ENCODE data around the gene PAXIP1. TPM values are rescaled to one million over a fixed set of nuclear protein-coding genes. Genes with fewer than 3 reads are reported as not detected.
"Not testable (repeated sequence)": the region's sequence is repeated elsewhere in the genome, so short reads cannot be mapped to it uniquely, and the experiment has no call there.

PAXIP1 gene
- total RNA-seq, 1 experiment from 2014 or later, result 4.7 TPM

DNA sequence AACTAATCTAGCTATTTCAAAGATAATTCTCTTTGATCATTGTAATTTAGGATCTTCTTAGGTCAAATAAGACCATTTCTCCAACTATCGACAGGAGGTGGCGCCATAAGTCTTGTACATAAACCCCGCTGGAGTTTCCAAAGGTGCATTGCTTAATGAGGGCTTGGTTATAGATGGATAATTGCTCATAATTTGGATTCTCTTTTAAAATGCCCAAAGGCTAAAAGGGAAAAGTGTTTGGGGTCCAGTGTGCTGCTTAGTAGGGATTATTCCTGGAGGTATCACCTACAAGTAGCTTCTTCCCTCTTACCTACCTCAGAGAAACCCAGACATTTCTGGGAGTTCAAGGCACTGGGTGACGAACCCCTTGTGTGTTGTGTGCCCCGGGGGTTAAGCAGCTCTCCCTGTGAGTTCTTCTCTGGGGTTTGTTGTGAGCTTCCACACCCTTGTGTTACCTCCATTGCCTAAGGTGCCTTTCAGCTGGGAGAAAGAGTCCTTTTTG lies 75.2 kb downstream of the PAXIP1 start:
- H3K9me3 ChIP-seq, result no peaks in the 10 kb centered on the region
- DNase-seq, result peak; percentile 37
- H3K27me3 ChIP-seq, result no peaks in the 10 kb centered on the region
- H3K4me3 ChIP-seq, result peak overlapping the region; percentile 69
- H3K36me3 ChIP-seq, result no peaks in the 10 kb centered on the region

DNA sequence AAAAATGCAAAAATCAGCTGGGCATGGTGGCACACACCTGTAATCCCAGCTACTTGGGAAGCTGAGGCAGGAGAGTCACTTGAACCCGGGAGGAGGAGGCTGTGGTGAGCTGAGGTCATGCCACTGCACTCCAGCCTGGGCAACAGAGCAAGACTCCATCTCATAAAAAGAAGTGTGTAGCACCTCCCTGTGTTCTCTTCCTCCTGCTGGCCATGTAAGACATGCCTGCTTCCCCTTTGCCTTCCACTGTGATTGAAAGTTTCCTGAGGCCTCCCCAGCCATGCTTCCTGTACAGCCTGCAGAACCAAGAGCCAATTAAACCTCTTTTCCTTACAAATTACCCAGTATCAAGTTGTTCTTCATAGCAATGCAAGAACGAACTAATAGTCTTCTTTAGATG lies 80.5 kb downstream of the PAXIP1 start:
- H3K27me3 ChIP-seq, H3K4me3 ChIP-seq, DNase-seq, H3K36me3 ChIP-seq, H3K9me3 ChIP-seq: not testable (repeated sequence)

- Histone ChIP-seq H3K36me3 (no peaks in the 10 kb centered on the region), H3K27me3 (no peaks in the 10 kb centered on the region), H3K4me3 (no peak overlapping the region), H3K9me3 (no peaks in the 10 kb centered on the region)
- no peak for DNase-seq
Observed at GRCh38 chr7:154919344-154920225, 83.3 kb downstream of the PAXIP1 start.

DNA sequence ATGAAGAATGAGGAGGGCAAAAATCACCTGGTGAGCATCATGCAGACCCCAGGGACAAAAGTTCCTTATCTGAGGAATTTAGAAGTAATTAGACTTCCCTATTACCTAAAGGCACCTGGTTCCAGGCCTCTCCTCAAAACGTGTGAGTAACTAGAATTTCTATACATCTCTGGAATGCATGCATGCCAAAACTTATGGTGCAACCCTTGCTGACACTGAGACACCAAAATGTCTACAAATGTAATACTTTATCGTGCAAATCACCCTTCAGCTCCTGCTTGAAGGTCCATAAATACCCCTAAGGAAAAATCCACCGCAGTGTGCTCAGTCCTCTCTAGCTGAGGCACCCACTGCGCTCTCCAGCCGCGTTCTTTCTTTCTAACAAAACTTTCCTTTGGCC lies 84.2 kb downstream of the PAXIP1 start:
- Histone ChIP-seq H3K36me3 (no peaks in the 10 kb centered on the region), H3K4me3 (no peak overlapping the region), H3K27me3 (no peaks in the 10 kb centered on the region), H3K9me3 (no peaks in the 10 kb centered on the region)
- DNase-seq, result no peak

- Histone ChIP-seq H3K9me3 (no peaks in the 10 kb centered on the region), H3K27me3 (no peaks in the 10 kb centered on the region), H3K4me3 (no peak overlapping the region), H3K36me3 (no peaks in the 10 kb centered on the region)
- DNase-seq, result no peak
Observed at GRCh38 chr7:154918266-154918665, 84.7 kb downstream of the PAXIP1 start.

DNA sequence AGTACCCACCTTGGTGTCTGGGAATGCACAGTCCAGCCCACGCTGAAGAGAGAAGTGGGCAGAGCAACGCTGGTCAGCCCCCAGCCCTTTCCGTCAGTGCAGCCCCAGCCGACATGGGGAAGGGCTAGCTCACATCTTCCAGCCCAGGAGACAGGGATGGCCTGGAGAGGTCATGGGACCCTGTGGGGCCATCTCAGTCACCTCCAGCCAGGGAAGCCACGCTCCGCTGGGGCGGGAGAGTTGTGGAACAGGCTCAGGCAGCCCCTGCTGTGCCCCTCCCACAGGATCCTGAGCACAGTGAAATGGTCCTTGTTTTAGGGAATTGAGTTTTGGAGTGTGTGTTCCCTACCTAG lies 85.1 kb downstream of the PAXIP1 start:
- H3K4me3 ChIP-seq, result no peak overlapping the region
- H3K36me3 ChIP-seq, result no peaks in the 10 kb centered on the region
- no peaks in the 10 kb centered on the region for H3K9me3 ChIP-seq
- H3K27me3 ChIP-seq, result no peaks in the 10 kb centered on the region
- no peak for DNase-seq

- H3K27me3 ChIP-seq, result no peaks in the 10 kb centered on the region
- no peak overlapping the region for H3K4me3 ChIP-seq
- H3K9me3 ChIP-seq, result no peaks in the 10 kb centered on the region
- no peaks in the 10 kb centered on the region for H3K36me3 ChIP-seq
- DNase-seq, result no peak
Observed at GRCh38 chr7:154916856-154917807, 85.8 kb downstream of the PAXIP1 start.

GRCh38 chr7:154916381-154916780 lies 86.5 kb downstream of the PAXIP1 start:
- Histone ChIP-seq H3K27me3 (no peaks in the 10 kb centered on the region), H3K36me3 (no peaks in the 10 kb centered on the region), H3K9me3 (no peaks in the 10 kb centered on the region), H3K4me3 (no peak overlapping the region)
- DNase-seq, result no peak

GRCh38 chr7:154915600-154915999 lies 87.3 kb downstream of the PAXIP1 start:
- no peaks in the 10 kb centered on the region for H3K36me3 ChIP-seq
- no peak for DNase-seq
- H3K9me3 ChIP-seq, result no peaks in the 10 kb centered on the region
- no peaks in the 10 kb centered on the region for H3K27me3 ChIP-seq
- no peak overlapping the region for H3K4me3 ChIP-seq

DNA sequence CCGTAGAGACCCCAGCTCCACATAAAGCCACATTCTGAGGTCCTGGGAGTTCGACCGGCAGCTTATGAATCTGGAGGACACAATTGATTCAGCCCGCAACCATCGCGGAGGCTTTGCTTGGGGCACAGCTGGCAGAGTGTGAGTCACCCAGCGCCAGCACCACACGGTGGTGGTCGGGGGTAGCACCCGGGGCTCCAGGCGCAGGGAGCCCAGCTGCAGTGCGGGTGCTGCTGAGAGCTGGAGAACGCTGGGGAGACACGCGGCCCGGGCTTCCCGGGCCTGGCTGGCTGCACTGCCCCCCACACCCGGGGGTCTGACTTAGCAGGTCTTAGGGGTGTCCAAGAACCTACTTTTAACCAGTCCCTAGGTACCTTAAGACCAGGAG lies 87.9 kb downstream of the PAXIP1 start:
- no peaks in the 10 kb centered on the region for H3K9me3 ChIP-seq
- no peaks in the 10 kb centered on the region for H3K27me3 ChIP-seq
- H3K4me3 ChIP-seq, result no peak overlapping the region
- no peak for DNase-seq
- H3K36me3 ChIP-seq, result no peaks in the 10 kb centered on the region

DNA sequence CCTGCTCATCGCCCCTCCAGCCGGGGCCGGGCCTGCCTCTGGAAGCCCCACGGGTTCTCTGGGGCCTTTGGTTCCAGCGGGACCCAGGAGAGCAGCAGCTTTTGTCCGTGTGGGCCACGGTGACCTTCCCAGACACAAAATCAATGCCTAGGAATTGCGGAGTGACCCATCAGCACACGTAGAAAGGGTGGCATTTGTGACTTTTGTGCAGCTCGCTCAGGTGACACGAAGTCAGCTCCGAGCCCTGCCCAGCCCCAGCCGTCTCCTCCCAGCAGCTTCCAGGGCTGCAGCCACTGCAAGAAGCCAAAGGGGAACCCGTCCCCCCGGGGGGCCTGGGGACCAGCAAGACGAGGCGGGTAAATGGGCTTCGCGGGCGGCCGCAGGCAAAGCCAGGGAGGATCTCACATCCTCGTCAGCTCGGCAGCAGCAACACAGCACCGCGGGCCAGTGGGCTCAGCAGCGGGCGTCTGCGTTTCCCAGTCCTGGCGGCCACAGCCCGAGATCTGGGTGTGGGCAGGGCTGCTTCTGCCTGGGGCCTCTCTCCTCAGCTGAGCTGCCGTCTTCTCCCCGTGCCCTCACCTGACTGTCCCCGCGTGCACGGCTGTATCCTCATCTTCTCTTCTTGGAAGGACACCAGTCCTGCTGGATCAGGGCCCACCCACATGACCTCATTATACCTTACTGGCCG lies 88.5 kb downstream of the PAXIP1 start:
- H3K27me3 ChIP-seq, result no peaks in the 10 kb centered on the region
- no peak for DNase-seq
- no peak overlapping the region for H3K4me3 ChIP-seq
- no peaks in the 10 kb centered on the region for H3K36me3 ChIP-seq
- no peaks in the 10 kb centered on the region for H3K9me3 ChIP-seq

GRCh38 chr7:154913638-154914307 lies 89.2 kb downstream of the PAXIP1 start:
- H3K27me3 ChIP-seq, result no peaks in the 10 kb centered on the region
- H3K36me3 ChIP-seq, result no peaks in the 10 kb centered on the region
- peak; percentile 59 for DNase-seq
- no peak overlapping the region for H3K4me3 ChIP-seq
- H3K9me3 ChIP-seq, result no peaks in the 10 kb centered on the region

DNA sequence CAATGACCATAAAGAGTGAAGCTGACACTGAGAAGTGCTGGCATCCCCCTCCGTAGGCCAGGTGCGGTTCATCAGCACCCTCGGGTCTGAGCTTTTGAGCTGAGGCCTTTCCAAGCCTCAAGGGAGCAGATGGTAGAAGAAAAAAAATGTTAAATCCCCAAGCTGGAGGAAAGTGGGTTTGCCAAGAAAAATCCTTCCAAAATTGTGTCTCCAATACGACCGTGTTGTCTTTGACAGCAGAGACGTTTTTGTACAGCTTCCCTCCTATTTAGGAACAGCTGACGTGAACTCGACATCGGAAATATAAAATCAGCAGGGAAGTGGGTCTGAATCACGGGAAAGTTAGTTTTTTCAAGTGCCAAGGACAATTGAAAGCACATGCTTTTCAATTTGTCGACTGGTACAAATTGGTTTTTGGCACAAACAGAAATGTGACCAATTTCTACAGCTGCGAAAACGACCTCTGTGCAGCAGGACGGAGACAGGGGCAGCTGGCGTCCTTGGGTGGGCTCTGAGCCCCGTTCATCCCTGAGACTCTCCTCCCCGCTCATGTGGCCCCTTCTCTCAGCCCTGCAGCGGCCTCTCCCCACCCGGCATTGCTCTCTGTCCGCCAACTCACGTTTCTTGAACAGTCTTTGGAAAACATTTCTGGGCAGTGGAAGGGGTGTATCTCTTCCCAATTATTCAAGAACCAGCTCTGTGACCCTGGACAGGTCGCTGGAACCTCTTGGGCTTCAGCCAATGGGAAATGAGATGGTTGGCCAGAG lies 89.9 kb downstream of the PAXIP1 start:
- no peak overlapping the region for H3K4me3 ChIP-seq
- H3K36me3 ChIP-seq, result no peaks in the 10 kb centered on the region
- DNase-seq, result no peak
- H3K27me3 ChIP-seq, result no peaks in the 10 kb centered on the region
- no peaks in the 10 kb centered on the region for H3K9me3 ChIP-seq

GRCh38 chr7:154911862-154912455 lies 91.0 kb downstream of the PAXIP1 start:
- Histone ChIP-seq H3K4me3 (no peak overlapping the region), H3K27me3 (no peaks in the 10 kb centered on the region), H3K9me3 (no peaks in the 10 kb centered on the region), H3K36me3 (no peaks in the 10 kb centered on the region)
- DNase-seq, result no peak

GRCh38 chr7:154911411-154911810 lies 91.5 kb downstream of the PAXIP1 start:
- H3K4me3 ChIP-seq, result no peak overlapping the region
- no peaks in the 10 kb centered on the region for H3K9me3 ChIP-seq
- H3K27me3 ChIP-seq, result no peaks in the 10 kb centered on the region
- no peak for DNase-seq
- H3K36me3 ChIP-seq, result no peaks in the 10 kb centered on the region
